HepG2 (cell line): ENCODE results near the gene SLIRP.

Experiments used
- SP4 ChIP-seq: sonication (generic); formaldehyde crosslinking; IDR thresholded peaks from 2 replicates; pipeline ENCODE4 v1.8.1; 2023; ENCODE audit warnings: mild to moderate bottlenecking, missing genetic modification reagents
- TAF1 ChIP-seq: sonication (generic); formaldehyde crosslinking; IDR thresholded peaks from 2 replicates; pipeline ENCODE4 v1.4.0; 2020; ENCODE audit warnings: missing genetic modification reagents

DNA sequence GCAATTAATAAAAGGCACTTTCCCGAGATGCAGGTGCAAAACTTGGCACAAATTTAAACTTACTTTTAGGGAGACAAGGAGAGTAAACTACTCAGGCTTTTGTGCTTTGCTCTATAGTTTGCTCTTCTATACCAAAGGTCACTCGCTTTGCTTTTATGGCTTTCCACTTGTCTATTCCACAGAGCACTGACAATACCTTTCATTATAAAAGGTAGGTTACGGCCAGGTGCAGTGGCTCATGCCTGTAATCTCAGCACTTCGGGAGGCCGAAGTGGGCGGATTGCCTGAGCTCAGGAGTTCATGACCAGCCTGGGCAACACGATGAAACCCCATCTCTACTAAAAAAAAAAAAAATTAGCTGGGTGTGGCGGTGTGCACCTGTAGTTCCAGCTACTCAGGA is 33.0 kb upstream of the SLIRP start:
- TF ChIP-seq TAF1 (CRISPR knock-in tag) (no peak), SP4 (no peak)
